ENCODE data around the gene STARD4.

DNA sequence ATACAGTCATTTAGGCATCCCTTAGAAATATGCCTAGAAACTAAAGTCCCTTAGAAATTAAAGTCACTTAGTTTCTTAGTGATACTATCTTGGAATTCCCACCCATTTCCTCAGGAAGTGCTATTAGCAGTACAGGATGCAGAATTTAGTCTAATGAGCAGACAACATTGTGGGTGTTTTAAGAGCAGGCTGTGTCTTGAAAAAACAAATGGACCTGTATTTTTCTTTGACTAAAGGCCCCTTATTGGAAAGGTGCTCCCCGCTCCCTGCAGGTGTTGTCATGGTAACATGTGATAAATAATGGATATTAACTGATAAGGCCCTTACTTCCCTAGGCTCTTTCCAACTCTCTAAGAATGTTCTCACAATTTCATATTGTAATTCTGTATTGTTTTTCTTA lies 38.8 kb upstream of the STARD4 start:
- TF ChIP-seq, protein P1, sequence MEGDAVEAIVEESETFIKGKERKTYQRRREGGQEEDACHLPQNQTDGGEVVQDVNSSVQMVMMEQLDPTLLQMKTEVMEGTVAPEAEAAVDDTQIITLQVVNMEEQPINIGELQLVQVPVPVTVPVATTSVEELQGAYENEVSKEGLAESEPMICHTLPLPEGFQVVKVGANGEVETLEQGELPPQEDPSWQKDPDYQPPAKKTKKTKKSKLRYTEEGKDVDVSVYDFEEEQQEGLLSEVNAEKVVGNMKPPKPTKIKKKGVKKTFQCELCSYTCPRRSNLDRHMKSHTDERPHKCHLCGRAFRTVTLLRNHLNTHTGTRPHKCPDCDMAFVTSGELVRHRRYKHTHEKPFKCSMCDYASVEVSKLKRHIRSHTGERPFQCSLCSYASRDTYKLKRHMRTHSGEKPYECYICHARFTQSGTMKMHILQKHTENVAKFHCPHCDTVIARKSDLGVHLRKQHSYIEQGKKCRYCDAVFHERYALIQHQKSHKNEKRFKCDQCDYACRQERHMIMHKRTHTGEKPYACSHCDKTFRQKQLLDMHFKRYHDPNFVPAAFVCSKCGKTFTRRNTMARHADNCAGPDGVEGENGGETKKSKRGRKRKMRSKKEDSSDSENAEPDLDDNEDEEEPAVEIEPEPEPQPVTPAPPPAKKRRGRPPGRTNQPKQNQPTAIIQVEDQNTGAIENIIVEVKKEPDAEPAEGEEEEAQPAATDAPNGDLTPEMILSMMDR (conservative IDR thresholded peaks at IDR 0.05; ENCODE audit: low read depth, low read length) = no peak
- no peak for TF ChIP-seq EZH2 (IDR thresholded peaks at IDR 0.05; ENCODE audit: borderline replicate concordance, low read depth, low read length, poor library complexity, severe bottlenecking)

All from A673 (cell line).